Choroid plexus epithelial cell (primary cell): Measurements from ENCODE around the gene PLCB1.

ENCODE experiments used
- DNase-seq: peaks from one replicate; pipeline ENCODE4 v3.0.0-alpha.2; 2010; ENCODE audit warnings: low read depth
- H3K4me3 ChIP-seq: 2 replicates; pipeline ENCODE4 v1.5.1; 2011; ENCODE audit warnings: low read depth, mild to moderate bottlenecking, control low read depth, low read length, moderate library complexity
- CTCF ChIP-seq: conservative IDR thresholded peaks from 2 replicates; pipeline ENCODE4 v1.5.1; 2011; ENCODE audit warnings: low read depth, mild to moderate bottlenecking, control low read depth, inconsistent platforms, low read length, moderate library complexity

PLCB1 gene

GRCh38 chr20:8562356-8562755, 430.3 kb downstream of the PLCB1 start:
- H3K4me3 ChIP-seq, result no peak overlapping the region
- DNase-seq, result no peak
- no peak for TF ChIP-seq CTCF

- peak; percentile 35 for DNase-seq
- H3K4me3 ChIP-seq, result no peak overlapping the region
- TF ChIP-seq CTCF, result no peak
Measured at GRCh38 chr20:8568075-8568474, 436.0 kb downstream of the PLCB1 start.

GRCh38 chr20:8569766-8570165, 437.7 kb downstream of the PLCB1 start:
- no peak overlapping the region for H3K4me3 ChIP-seq
- no peak for TF ChIP-seq CTCF
- no peak for DNase-seq

GRCh38 chr20:8571611-8572010, 439.5 kb downstream of the PLCB1 start:
- no peak for DNase-seq
- no peak for TF ChIP-seq CTCF

GRCh38 chr20:8573686-8574085, 441.6 kb downstream of the PLCB1 start:
- no peak for DNase-seq

More at GRCh38 chr20:8571611-8572010, 439.5 kb downstream of the PLCB1 start:
- H3K4me3 ChIP-seq, result no peak overlapping the region

GRCh38 chr20:8575114-8575513, 443.0 kb downstream of the PLCB1 start:
- no peak for TF ChIP-seq CTCF
- DNase-seq, result no peak
- no peak overlapping the region for H3K4me3 ChIP-seq

More at GRCh38 chr20:8573686-8574085, 441.6 kb downstream of the PLCB1 start:
- TF ChIP-seq CTCF, result no peak
- H3K4me3 ChIP-seq, result no peak overlapping the region

- TF ChIP-seq CTCF, result no peak
- no peak overlapping the region for H3K4me3 ChIP-seq
- DNase-seq, result no peak
Measured at GRCh38 chr20:8578161-8578865, 446.2 kb downstream of the PLCB1 start.
